HEK293T (cell line): ENCODE results near the gene CORO1A.

Experiments
- CTCF ChIA-PET: fragments of 350-600 bp; formaldehyde crosslinking; extraction: SDS; loops from one replicate; lab custom pipeline; 2021; ENCODE audit warnings: antibody characterized with exemption, inconsistent platforms; lab: Yijun Ruan, JAX
- POLR2A ChIA-PET: fragments of 350-600 bp; formaldehyde crosslinking; extraction: SDS; loops from one replicate; lab custom pipeline; 2020; ENCODE audit warnings: antibody characterized with exemption, inconsistent platforms; lab: Yijun Ruan, JAX
- DNase-seq: peaks from one replicate; pipeline ENCODE4 v3.0.0; 2012; ENCODE audit warnings: mixed read lengths; ENCODE audit errors: extremely low spot score
- ARNT ChIP-seq: fragments of 450-650 bp; IDR thresholded peaks from 2 replicates; pipeline ENCODE4 v1.6.1; 2017; ENCODE audit warnings: mild to moderate bottlenecking
- BHLHE40 ChIP-seq: fragments of 450-650 bp; IDR thresholded peaks from 2 replicates; pipeline ENCODE4 v1.6.1; 2016; ENCODE audit warnings: mild to moderate bottlenecking, moderate library complexity, borderline replicate concordance
- CTBP1 ChIP-seq: fragments of 450-650 bp; IDR thresholded peaks from 2 replicates; pipeline ENCODE4 v1.6.1; 2016; ENCODE audit warnings: borderline replicate concordance
- ELF4 ChIP-seq: fragments of 450-650 bp; IDR thresholded peaks from 2 replicates; pipeline ENCODE4 v1.6.1; 2017; ENCODE audit warnings: antibody characterized with exemption
- FOXA1 ChIP-seq: fragments of 450-650 bp; IDR thresholded peaks from 2 replicates; pipeline ENCODE4 v1.6.1; 2016; ENCODE audit warnings: mild to moderate bottlenecking
- FOXK2 ChIP-seq: fragments of 450-650 bp; IDR thresholded peaks from 2 replicates; pipeline ENCODE4 v1.6.1; 2016; ENCODE audit warnings: mild to moderate bottlenecking
- FOXM1 ChIP-seq: fragments of 450-650 bp; IDR thresholded peaks from 2 replicates; pipeline ENCODE4 v1.6.1; 2017; ENCODE audit warnings: mild to moderate bottlenecking, borderline replicate concordance
- HDGF ChIP-seq: fragments of 450-650 bp; IDR thresholded peaks from 2 replicates; pipeline ENCODE4 v1.6.1; 2017; ENCODE audit warnings: antibody characterized with exemption, borderline replicate concordance
- L3MBTL2 ChIP-seq: fragments of 450-650 bp; conservative IDR thresholded peaks from 2 replicates; pipeline ENCODE4 v1.6.1; 2016; ENCODE audit warnings: mild to moderate bottlenecking
- LEF1 ChIP-seq: fragments of 450-650 bp; IDR thresholded peaks from 2 replicates; pipeline ENCODE4 v1.6.1; 2017; ENCODE audit warnings: mild to moderate bottlenecking, borderline replicate concordance
- NFRKB ChIP-seq: fragments of 450-650 bp; IDR thresholded peaks from 2 replicates; pipeline ENCODE4 v1.6.1; 2016; ENCODE audit warnings: mild to moderate bottlenecking, moderate library complexity
- PKNOX1 ChIP-seq: fragments of 450-650 bp; IDR thresholded peaks from 2 replicates; pipeline ENCODE4 v1.6.1; 2016
- SP1 ChIP-seq: fragments of 450-650 bp; IDR thresholded peaks from 2 replicates; pipeline ENCODE4 v1.6.1; 2017
- SUZ12 ChIP-seq: fragments of 450-650 bp; IDR thresholded peaks from 2 replicates; pipeline ENCODE4 v1.6.1; 2016; ENCODE audit warnings: mild to moderate bottlenecking
- TARDBP ChIP-seq: fragments of 450-650 bp; IDR thresholded peaks from 2 replicates; pipeline ENCODE4 v1.6.1; 2016
- ZNF384 ChIP-seq: fragments of 450-650 bp; IDR thresholded peaks from 2 replicates; pipeline ENCODE4 v1.6.1; 2016

CORO1A gene

GRCh38 chr16:30183233-30184095 lies at the start of gene CORO1A:
Gene CORO1A (plus strand): TSS chr16:30183602. CDS start chr16:30185210, 1,608 bp downstream.
- ChIA-PET CTCF (interaction anchor here (1.0 kb wide), 1 partner anchor 246 kb away, joined by 3 read pairs; the partner anchor contains the start of gene DCTPP1), POLR2A (interaction anchor here (0.6 to 1.6 kb wide), 17 partner anchors 20 to 451 kb away, joined by 3 to 12 read pairs (median 4); partner anchors contain the start of genes ALDOA, MAPK3, TBC1D10B and TBX6)
- DNase-seq = peak; percentile 89
- TF ChIP-seq ZNF384 (no peak), BHLHE40 (no peak), ELF4 (no peak), SUZ12 (no peak), ARNT (no peak), FOXA1 (no peak), L3MBTL2 (no peak), HDGF (no peak), CTBP1 (no peak), SP1 (no peak), NFRKB (no peak), PKNOX1 (no peak)

GRCh38 chr16:30136971-30137605 lies 46.3 kb upstream of the CORO1A start:
- ChIA-PET CTCF (interaction anchor here (0.6 to 1.4 kb wide), 3 partner anchors 12 to 41 kb away, joined by 3 to 7 read pairs (median 3); no protein-coding TSS in a partner anchor), POLR2A (interaction anchor here (1.7 kb wide), 1 partner anchor 14 kb away, joined by 5 read pairs; the partner anchor contains the start of gene MAPK3)
- TF ChIP-seq ZNF384 (no peak), CTBP1 (no peak), NFRKB (no peak), SUZ12 (no peak), FOXK2 (no peak), PKNOX1 (no peak), TARDBP (no peak), ARNT (no peak), LEF1 (no peak), FOXM1 (no peak), FOXA1 (no peak), L3MBTL2 (no peak), ELF4 (no peak), SP1 (no peak), BHLHE40 (no peak), HDGF (no peak)
- no peak for DNase-seq

- CTCF ChIA-PET = interaction anchor here (0.6 to 1.4 kb wide), 3 partner anchors 21 to 41 kb away, joined by 3 to 7 read pairs (median 4); no protein-coding TSS in a partner anchor
These were observed 45.5 kb upstream of the CORO1A start for GRCh38 chr16:30137897-30138296.

More at GRCh38 chr16:30137897-30138296, 45.5 kb upstream of the CORO1A start:
- no peak for DNase-seq
- POLR2A ChIA-PET = interaction anchor here (1.7 kb wide), 1 partner anchor 14 kb away, joined by 5 read pairs; the partner anchor contains the start of gene MAPK3
- no peak for TF ChIP-seq CTBP1
- TF ChIP-seq HDGF = no peak
- no peak for TF ChIP-seq ZNF384
- no peak for TF ChIP-seq NFRKB
- TF ChIP-seq BHLHE40 = no peak
- TF ChIP-seq FOXK2 = no peak
- no peak for TF ChIP-seq SP1
- no peak for TF ChIP-seq ELF4
- TF ChIP-seq SUZ12 = no peak
- TF ChIP-seq FOXA1 = no peak
- TF ChIP-seq L3MBTL2 = no peak
- TF ChIP-seq ARNT = no peak
- no peak for TF ChIP-seq PKNOX1
- TF ChIP-seq FOXM1 = no peak
- TF ChIP-seq TARDBP = no peak
- no peak for TF ChIP-seq LEF1
